Activated T-cell treated with anti-CD3 and anti-CD28 coated beads, Interleukin-2, amount 50 U/mL, for 72 hours (primary cell): ENCODE data around the gene CENPB. TPM values are rescaled to one million over a fixed set of nuclear protein-coding genes. Genes with fewer than 3 reads are reported as not detected.
"Not testable (repeated sequence)": the region's sequence is repeated elsewhere in the genome, so short reads cannot be mapped to it uniquely, and the experiment has no call there.

Experiments
- ATAC-seq, 2 donors: fragments of 150-1000 bp; cut with Tn5 transposase; replicated peaks in 1 of 2; 2 replicates each; pipeline ENCODE4 v1.10.0; 2021; ENCODE audit warnings: moderate library complexity in 2 of 2, mild to moderate bottlenecking in 1 of 2
- DNase-seq, 2 donors: peaks; one replicate each; pipeline ENCODE4 v3.0.0; 2021 to 2022; ENCODE audit warnings: mixed read lengths in 1 of 2
- H3K27ac Mint-ChIP-seq: one replicate; pipeline ENCODE4 v1.8.0; 2022; ENCODE audit warnings: mild to moderate bottlenecking, moderate library complexity, mixed read lengths
- H3K27me3 Mint-ChIP-seq: one replicate; pipeline ENCODE4 v1.8.0; 2022; ENCODE audit warnings: low read depth, mixed read lengths
- H3K36me3 Mint-ChIP-seq, 2 donors: one replicate each; pipeline ENCODE4 v1.8.0; 2022; ENCODE audit warnings: mixed read lengths in 2 of 2, mild to moderate bottlenecking in 1 of 2; ENCODE audit not compliant: insufficient read depth in 2 of 2
- H3K4me1 Mint-ChIP-seq: one replicate; pipeline ENCODE4 v1.8.0; 2022; ENCODE audit warnings: low read depth, mixed read lengths
- H3K4me3 Mint-ChIP-seq, 2 donors: one replicate each; pipeline ENCODE4 v1.8.0; 2022; ENCODE audit warnings: mild to moderate bottlenecking in 2 of 2, mixed read lengths in 2 of 2, moderate library complexity in 2 of 2
- H3K9me3 Mint-ChIP-seq, 2 donors: one replicate each; pipeline ENCODE4 v1.8.0; 2022; ENCODE audit warnings: mixed read lengths in 2 of 2
- total RNA-seq, 2 donors: library from RNA; stranded (reverse); gene quantifications; one replicate each; pipeline ENCODE4 v1.2.3, GENCODE V29; 2022

CENPB gene
- total RNA-seq, 2 donors from 2014 or later, result 30.4 to 31.5 TPM

DNA sequence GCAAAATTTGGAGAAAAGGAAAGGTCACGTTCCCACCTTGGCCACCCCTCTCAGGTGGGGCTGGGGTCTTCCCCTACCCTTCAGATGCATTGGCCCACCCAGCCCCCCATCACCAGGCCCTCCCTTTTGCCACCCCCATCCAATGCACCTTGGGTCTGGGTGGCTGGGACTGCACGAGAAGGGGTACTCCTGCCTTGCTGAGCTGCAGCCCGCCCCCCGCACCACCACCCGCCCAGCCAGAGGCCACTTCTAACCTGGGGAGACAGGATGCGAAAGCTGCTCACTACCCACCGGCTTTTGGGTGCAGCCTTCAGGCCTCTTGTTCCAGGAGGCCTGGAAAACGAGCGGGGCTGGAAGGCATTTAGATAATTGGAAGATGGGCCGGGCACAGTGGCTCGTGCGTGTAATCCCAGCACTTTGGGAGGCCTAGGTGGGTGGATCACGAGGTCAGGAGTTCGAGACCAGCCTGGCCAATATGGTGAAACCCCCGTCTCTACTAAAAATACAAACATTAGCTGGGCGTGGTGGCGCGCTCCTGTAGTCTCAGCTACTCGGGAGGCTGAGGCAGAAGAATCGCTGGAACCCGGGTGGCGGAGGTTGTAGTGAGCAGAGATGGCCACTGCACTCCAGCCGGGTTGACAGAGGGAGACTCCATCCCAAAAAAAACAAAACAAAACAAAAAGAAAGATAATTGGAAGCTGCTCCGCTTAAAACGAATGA, 8.3 kb upstream of the CENPB start:
- Mint-ChIP-seq H3K36me3 (peaks cover 2 to 12% of the 10 kb centered on the region in 2 donors), H3K27ac (peak overlapping the region; percentile 89), H3K4me1 (peaks cover 38% of the 10 kb centered on the region), H3K27me3 (no peaks in the 10 kb centered on the region), H3K4me3 (peak overlapping the region; percentile 94 to 96), H3K9me3 (no peaks in the 10 kb centered on the region)
- no peak for ATAC-seq
- no peak for DNase-seq

DNA sequence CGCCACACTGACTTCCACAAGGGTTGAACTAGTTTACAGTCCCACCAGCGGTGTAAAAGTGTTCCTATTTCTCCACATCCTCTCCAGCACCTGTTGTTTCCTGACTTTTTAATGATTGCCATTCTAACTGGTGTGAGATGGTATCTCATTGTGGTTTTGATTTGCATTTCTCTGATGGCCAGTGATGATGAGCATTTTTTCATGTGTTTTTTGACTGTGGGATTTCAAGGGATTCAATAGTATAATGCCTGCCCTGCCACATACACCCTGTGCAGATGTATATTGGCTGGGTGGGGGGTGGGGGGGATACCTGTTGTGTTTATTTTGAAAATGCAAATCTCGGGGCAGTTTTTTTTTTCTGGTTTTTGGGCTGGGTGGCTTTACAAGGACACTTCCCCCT, 7.6 kb upstream of the CENPB start:
- Mint-ChIP-seq H3K36me3 (peaks cover 2 to 12% of the 10 kb centered on the region in 2 donors), H3K4me1 (peaks cover 35% of the 10 kb centered on the region)
- not testable (repeated sequence) for H3K27ac Mint-ChIP-seq, H3K9me3 Mint-ChIP-seq, ATAC-seq, DNase-seq, H3K4me3 Mint-ChIP-seq, H3K27me3 Mint-ChIP-seq

DNA sequence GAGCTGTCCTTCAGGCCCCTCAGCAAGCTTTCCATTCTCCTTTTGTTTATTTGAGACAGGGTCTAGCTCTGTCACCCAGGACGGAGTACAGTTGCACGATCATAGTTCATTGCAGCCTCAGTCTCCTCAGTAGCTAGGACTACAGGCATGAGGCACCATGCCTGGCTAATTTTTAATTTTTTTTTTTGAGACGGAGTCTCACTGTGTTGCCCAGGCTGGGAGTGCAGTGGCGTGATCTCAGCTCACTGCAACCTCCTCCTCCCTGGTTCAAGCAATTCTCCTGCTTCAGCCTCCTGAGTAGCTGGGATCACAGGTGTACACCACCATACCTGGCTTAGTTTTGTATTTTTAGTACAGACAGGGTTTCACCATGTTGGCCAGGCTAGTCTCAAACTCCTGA, 2.7 kb upstream of the CENPB start:
- not testable (repeated sequence) for H3K36me3 Mint-ChIP-seq, ATAC-seq
- H3K4me3 Mint-ChIP-seq, result peak overlapping the region; percentile 27 to 48

DNA sequence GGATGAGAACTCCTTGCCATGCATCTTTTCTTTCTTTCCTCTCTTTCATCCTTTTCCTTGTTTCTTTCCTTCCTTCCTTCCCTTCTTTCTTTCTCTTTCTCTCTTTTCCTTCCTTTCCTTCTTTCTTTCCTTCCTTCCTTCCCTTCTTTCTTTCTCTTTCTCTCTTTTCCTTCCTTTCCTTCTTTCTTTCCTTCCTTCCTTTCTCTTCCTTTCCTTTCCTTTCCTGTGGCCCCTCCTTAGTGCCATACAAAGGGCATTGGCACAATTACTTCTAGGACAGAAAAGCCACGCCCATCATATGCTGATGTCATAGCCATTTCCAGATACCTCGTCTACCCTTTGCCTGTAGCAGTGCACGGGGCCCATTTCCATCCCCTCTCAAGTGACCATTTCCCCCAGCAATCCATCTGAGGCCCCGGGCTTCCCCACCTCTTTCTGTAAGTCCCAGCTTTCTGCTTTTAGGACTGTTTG, 2.2 kb upstream of the CENPB start:
- Mint-ChIP-seq H3K27ac (no peak overlapping the region), H3K4me1 (peaks cover 38% of the 10 kb centered on the region), H3K36me3 (peaks cover 2% of the 10 kb centered on the region in 2 donors), H3K9me3 (no peaks in the 10 kb centered on the region), H3K4me3 (peak overlapping the region; percentile 27 to 48), H3K27me3 (no peaks in the 10 kb centered on the region)
- DNase-seq (no peak), ATAC-seq (no peak)

More for the DNA sequence above, 2.7 kb upstream of the CENPB start:
- H3K27me3 Mint-ChIP-seq, H3K27ac Mint-ChIP-seq, H3K9me3 Mint-ChIP-seq, DNase-seq: not testable (repeated sequence)
- peaks cover 33% of the 10 kb centered on the region for H3K4me1 Mint-ChIP-seq

GRCh38 chr20:3787324-3788014, 929 bp upstream of the CENPB start:
- no peak for DNase-seq
- no peaks in the 10 kb centered on the region for H3K27me3 Mint-ChIP-seq
- ATAC-seq, result no peak
- peak overlapping the region; percentile 50 to 64 for H3K4me3 Mint-ChIP-seq
- peaks cover 48% of the 10 kb centered on the region for H3K4me1 Mint-ChIP-seq
- H3K9me3 Mint-ChIP-seq, result no peaks in the 10 kb centered on the region
- H3K36me3 Mint-ChIP-seq, result peaks cover 2% of the 10 kb centered on the region in 2 donors
- H3K27ac Mint-ChIP-seq, result peak overlapping the region; percentile 16

GRCh38 chr20:3786126-3786484, 435 bp downstream of the CENPB start:
- DNase-seq (peak; percentile 50 to 57), ATAC-seq (peak; percentile 34 to 46)
- no peaks in the 10 kb centered on the region for H3K27me3 Mint-ChIP-seq
- peaks cover 2% of the 10 kb centered on the region in 2 donors for H3K36me3 Mint-ChIP-seq
- no peaks in the 10 kb centered on the region for H3K9me3 Mint-ChIP-seq
- H3K4me1 Mint-ChIP-seq, result peaks cover 61% of the 10 kb centered on the region
- H3K4me3 Mint-ChIP-seq, result peak overlapping the region; percentile 78 to 84
- peak overlapping the region; percentile 43 for H3K27ac Mint-ChIP-seq

DNA sequence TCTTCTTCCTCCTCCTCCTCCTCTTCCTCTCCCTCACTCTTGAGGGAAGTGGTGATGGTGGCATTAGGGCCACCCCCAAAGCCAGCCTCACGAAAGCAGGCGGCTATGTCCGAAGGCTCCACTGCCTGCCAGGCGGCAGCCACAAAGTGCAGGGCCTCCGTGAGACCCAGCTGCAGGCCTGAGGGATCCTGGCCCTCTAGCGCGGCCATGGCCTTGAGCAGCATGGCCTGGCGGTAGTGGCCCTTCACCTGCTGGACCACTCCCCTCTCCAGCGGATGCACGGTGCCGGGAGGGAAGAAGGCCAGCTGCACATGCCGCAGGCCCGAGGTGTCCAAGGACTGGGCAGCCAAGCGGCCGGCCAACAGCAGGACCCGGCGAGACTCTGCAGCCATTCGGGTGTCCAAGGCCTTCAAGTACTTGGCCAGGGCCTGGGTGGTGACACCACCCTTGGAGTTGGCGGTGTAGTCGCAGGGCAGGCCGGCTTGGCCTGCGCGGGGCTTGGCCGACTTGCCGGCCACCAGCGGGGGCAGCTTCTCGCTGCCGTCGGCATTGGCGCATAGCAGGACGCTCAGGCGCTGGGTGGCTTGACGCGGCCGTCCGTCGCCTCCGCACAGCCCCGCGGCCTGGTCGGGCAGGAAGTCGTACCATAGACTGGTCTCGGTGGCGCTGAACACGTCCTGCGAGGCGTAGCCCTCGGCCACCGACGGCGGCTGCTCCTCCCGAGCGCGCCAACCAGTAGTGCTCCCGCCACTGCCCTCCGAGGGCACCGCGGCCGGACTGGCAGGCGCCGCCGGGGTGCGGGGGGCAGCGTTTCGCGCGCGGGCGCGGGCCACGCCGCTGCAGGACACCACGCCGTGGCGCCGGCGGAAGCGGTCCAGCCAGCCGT, 1.1 kb downstream of the CENPB start:
- no peaks in the 10 kb centered on the region for H3K27me3 Mint-ChIP-seq
- peak overlapping the region; percentile 27 to 84 for H3K4me3 Mint-ChIP-seq
- H3K9me3 Mint-ChIP-seq, result no peaks in the 10 kb centered on the region
- ATAC-seq, result no peak
- no peak for DNase-seq
- H3K4me1 Mint-ChIP-seq, result peaks cover 68% of the 10 kb centered on the region
- H3K27ac Mint-ChIP-seq, result no peak overlapping the region
- H3K36me3 Mint-ChIP-seq, result peaks cover 2% of the 10 kb centered on the region in 2 donors

GRCh38 chr20:3784863-3785239, 1.7 kb downstream of the CENPB start:
- Mint-ChIP-seq H3K36me3 (peaks cover 2% of the 10 kb centered on the region in 2 donors), H3K27ac (peak overlapping the region; percentile 14), H3K27me3 (peaks cover 1% of the 10 kb centered on the region), H3K4me1 (peaks cover 69% of the 10 kb centered on the region), H3K4me3 (peak overlapping the region; percentile 57 to 80), H3K9me3 (no peaks in the 10 kb centered on the region)
- ATAC-seq (no peak), DNase-seq (no peak)

DNA sequence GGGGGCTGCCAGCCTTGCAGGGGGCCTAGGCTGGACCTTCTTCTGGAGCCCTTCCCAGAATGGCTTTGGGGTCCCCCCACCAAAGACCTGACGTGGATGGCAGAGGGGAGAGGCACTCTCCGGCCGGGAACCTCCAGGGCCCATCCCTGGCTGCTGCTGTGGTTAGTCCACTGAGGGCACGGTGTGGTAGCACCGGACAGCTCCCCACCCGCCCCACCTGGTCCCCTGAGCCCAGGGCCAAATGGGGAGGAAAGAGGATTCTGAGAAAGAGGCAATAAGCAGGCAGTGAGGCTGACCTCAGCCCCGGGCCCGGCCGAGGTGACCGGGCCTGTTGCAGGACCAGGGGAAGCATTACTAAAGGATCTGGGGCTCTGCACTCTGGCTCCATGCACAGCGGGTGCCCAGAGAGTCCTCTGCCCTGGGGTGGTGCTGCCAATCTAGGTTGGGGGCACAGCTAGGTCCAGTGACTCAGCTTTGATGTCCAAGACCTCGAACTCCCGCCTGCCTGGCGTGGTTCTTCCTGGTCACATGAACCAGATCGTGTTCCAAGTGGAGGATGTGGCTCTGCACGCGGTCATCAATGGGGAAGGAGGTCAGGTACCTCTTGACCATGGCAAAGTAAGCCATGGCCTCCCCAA, 2.2 kb downstream of the CENPB start:
- Mint-ChIP-seq H3K4me1 (peaks cover 69% of the 10 kb centered on the region), H3K36me3 (peaks cover 2% of the 10 kb centered on the region in 2 donors), H3K4me3 (peak overlapping the region; percentile 57 to 80), H3K27ac (peak overlapping the region; percentile 14), H3K27me3 (peaks cover 6% of the 10 kb centered on the region), H3K9me3 (no peaks in the 10 kb centered on the region)
- no peak for ATAC-seq
- DNase-seq, result no peak

DNA sequence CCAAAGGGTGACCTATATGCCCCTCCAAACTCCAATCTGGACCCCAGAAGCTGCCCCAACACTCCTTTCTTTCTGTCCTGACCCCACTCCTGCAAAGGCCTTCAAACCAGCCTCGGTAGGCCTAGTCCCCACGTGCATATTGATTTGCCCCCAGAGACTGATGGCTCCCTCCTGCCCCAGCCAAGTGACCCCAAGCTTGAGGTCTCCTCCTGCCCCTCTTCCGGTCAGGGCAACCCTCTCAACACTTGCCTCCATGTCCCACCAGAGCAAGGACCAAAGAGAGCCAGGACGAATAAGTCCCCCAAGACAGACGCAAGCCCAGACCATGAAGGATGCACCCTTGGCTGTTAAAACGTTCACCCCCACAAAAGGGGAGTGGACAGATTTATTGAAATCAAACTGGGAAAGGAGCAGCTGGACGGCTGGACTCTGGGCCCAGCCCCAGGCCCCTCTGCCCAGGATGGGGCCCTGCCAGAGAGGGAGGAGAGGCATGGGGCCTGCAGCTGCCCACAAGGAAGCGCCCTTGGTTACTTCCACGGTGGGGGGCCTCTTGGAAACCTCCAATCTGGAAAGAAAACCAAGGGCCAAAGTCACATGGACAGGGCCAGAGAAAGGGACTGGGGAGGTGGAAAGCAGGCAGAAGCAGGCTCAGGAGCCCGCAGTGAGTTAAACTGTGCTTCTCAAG, 2.9 kb downstream of the CENPB start:
- ATAC-seq, result no peak
- no peak for DNase-seq
- Mint-ChIP-seq H3K4me1 (peaks cover 62% of the 10 kb centered on the region), H3K27ac (no peak overlapping the region), H3K27me3 (peaks cover 12% of the 10 kb centered on the region), H3K9me3 (no peaks in the 10 kb centered on the region), H3K4me3 (peak overlapping the region in 1 of 2 donors; percentile 31), H3K36me3 (peaks cover 2% of the 10 kb centered on the region in 2 donors)

DNA sequence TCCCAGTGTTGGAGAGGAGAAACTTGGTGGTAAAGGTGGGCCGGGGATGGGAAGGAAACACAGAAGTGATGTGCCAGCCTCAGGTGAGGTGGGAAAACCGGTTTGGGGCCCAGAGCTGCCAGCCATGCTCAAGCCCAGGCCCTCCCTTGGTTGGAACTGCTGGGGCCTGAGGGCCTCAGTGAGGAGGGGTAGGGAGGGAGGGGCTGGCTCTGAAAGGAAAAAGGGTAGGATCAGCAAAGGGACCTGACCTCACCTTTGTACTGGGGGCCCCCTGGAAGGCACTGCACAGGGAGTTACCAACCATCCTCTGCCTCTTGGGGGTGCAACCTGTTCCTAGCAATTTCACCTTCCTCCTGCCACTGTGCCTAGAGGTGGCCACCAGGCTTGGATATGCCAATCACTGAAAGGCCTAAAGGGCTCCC, 3.5 kb downstream of the CENPB start:
- Mint-ChIP-seq H3K4me1 (peaks cover 57% of the 10 kb centered on the region), H3K36me3 (peaks cover 2% of the 10 kb centered on the region in 2 donors), H3K27me3 (peaks cover 12% of the 10 kb centered on the region), H3K4me3 (peak overlapping the region in 1 of 2 donors; percentile 31), H3K9me3 (no peaks in the 10 kb centered on the region), H3K27ac (no peak overlapping the region)
- no peak for ATAC-seq
- no peak for DNase-seq

- no peak overlapping the region for H3K4me3 Mint-ChIP-seq
- peaks cover 2% of the 10 kb centered on the region in 2 donors for H3K36me3 Mint-ChIP-seq
- peaks cover 12% of the 10 kb centered on the region for H3K27me3 Mint-ChIP-seq
- H3K27ac Mint-ChIP-seq, result no peak overlapping the region
- DNase-seq (no peak), ATAC-seq (no peak)
- no peaks in the 10 kb centered on the region for H3K9me3 Mint-ChIP-seq
- peaks cover 55% of the 10 kb centered on the region for H3K4me1 Mint-ChIP-seq
Measured at GRCh38 chr20:3782597-3782996, 3.9 kb downstream of the CENPB start.
